CD4-positive, alpha-beta T cell treated with Interleukin-15 for 1 hour (primary cell): ENCODE results near the gene PUM2.
A peak's percentile ranks its signal among the peaks of the same experiment; 100 is the strongest.
"Not testable (repeated sequence)": the region's sequence is repeated elsewhere in the genome, so short reads cannot be mapped to it uniquely, and the experiment has no call there.

Source experiments
- DNase-seq: peaks from one replicate; pipeline ENCODE4 v3.0.0-alpha.2; 2020

Gene PUM2

GRCh38 chr2:20368706-20369105, 18.1 kb upstream of the PUM2 start:
- DNase-seq: no peak

DNA sequence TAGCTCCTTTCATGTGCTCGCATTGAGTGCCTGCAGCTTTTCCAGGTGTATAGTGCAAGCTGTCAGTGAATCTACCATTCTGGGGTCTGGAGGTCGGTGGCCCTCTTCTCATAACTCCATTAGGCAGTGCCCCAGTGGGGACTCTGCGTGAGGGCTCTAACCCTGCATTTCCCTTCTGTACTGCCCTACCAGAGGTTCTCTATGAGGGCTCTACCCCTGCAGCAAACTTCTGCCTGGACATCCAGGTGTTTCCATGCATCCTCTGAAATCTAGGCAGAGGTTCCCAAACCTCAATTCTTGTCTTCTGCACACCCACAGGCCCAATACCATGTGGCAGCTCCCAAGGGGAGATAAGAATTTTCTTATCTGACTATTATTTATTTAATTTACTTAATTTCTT, 17.3 kb upstream of the PUM2 start:
- DNase-seq: not testable (repeated sequence)

- no peak for DNase-seq
Measured at GRCh38 chr2:20366672-20367116, 16.1 kb upstream of the PUM2 start.

GRCh38 chr2:20365249-20365817, 14.7 kb upstream of the PUM2 start:
- DNase-seq: no peak

DNA sequence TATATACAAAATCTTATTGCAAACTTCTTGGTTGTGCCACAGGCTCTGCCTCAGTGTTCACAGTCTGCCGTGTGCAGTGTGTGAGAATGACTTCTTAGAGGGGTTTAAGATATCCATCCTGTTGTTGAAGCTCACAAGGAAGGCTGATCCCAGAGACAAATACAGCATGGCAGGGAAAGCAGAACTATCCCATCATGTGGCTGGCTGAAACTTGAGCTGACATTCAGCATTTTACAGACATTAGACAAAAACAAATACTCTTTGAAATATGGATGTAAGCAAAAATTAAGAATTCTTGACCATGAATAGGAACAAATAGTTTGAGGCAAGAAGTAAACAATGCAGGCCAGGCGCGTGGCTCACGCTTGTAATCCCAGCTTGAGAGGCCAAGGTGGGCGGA, 12.9 kb upstream of the PUM2 start:
- no peak for DNase-seq

GRCh38 chr2:20362701-20363435, 12.2 kb upstream of the PUM2 start:
- DNase-seq: no peak

DNA sequence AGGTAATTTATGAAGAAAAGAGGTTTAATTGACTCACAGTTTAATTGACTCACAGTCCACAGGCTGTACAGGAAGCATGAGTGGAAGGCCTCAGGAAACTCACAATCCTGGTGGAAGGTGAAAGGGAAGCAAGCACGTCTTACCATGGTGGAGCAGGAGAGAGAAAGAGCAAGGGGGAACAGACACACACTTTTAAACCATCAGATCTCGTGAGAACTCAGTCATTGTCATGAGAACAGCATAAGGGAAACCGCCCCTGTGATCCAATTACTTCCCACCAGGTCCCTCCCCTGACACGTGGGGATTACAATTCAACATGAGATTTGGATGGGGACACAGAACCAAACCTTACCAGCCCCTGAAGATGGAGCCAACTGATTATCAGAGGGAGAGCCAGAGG, 11.2 kb upstream of the PUM2 start:
- DNase-seq: no peak

GRCh38 chr2:20359096-20359495, 8.5 kb upstream of the PUM2 start:
- DNase-seq: no peak

DNA sequence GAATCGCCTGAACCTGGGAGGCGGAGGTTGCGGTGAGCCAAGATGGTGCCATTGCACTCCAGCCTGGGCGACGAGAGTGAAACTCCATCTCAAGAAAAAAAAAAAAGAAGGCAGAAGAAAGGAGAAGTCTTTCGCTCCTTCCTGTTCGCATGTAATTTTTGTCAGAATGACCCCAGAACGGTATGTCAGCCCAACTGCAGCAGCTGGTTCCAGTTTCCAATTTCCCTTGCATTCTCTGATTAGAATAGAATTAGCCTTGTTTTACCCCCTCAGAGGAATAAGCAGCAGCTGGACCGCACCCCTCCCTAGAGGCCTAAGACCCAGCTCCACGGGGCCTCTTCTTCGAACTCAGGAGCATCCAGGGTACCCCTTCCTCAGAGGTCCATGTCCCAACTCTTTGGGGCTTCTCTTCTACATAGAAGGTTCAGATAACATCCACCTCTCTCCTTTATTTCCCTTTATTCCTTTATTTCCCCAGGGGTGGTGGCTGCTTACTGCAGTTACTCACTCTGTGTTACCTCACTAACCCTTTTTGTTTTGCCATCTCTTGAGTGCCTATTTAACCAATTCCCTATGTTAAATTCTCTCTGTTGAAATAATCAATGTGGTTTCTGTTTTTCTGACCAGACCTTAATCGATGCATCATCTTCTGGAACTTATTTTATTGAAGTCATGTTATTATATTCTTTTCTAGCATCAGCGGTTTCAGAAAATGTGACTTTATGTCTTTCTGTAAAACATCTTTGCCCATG, 7.2 kb upstream of the PUM2 start:
- no peak for DNase-seq

DNA sequence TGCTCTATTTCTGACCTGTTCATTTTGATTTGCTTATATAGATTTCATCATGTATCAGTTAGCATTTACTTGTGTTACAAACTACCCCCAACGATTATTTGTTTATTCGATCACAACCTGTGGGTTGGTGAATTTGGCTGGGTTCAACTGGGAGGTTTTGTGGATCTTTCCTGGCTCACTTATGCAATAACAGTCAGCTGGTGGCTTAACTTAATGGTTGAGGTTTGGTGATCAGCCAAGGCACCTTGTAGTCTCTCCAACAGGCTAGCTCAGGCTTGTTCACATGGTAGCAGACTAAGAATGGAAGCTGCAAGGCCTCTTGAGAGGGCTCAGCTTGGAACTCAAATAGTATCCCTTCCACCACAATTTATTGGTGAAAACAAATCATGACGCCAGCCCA, 5.4 kb upstream of the PUM2 start:
- no peak for DNase-seq

DNA sequence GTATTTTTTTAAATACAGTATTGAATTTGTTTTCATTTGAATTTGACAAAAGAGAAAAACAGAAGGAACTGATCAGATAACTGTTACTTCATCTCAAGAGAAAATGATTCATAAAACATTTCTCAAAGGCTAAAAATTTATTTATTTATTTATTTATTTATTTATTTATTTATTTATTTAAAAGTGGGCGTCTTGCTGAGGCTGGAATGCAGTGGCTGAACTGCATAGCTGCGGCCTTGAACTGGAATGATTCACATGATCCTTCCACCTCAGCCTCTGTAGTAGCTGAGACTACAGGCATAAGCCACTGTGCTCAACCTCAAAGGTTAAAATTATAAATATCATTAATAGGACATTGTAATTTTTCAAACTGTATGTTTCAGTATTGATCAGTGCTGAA, 4.5 kb upstream of the PUM2 start:
- DNase-seq: no peak

DNA sequence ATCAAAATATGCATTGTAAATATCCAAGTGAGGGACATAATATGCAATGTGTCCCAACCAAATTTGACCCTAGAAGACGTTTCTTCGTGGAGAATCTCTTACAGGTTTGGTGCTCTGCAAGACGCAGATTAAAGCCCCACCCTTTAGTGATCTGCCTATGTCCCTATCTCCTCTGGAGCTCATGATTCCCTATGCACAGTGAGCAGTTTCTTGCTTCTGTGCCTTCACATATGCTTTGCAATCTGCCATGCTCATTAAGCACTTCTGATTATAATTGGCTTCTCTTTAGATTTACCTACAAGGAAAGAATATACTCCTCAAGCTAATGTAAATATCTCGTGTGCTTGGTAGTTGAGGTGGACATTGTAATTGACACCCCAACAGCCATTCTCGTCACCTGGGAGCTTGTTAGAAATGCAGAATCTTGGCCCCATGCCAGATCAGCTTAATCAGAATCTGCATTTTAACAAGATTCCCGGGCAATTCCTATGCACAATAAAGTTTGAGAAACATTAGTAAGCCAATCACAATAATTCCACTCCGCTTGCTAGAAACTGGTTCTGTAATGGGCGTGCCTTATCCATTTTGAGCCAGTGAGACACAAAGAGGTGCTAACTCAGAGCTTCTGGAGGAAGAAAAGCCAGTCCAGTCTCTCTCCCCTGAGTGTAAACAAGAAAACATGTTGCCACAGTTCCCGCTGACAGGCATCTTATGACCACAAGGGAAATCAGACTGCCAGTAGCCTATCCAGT, 2.8 kb upstream of the PUM2 start:
- no peak for DNase-seq

- no peak for DNase-seq
Measured at GRCh38 chr2:20352581-20353216, 2.1 kb upstream of the PUM2 start.

DNA sequence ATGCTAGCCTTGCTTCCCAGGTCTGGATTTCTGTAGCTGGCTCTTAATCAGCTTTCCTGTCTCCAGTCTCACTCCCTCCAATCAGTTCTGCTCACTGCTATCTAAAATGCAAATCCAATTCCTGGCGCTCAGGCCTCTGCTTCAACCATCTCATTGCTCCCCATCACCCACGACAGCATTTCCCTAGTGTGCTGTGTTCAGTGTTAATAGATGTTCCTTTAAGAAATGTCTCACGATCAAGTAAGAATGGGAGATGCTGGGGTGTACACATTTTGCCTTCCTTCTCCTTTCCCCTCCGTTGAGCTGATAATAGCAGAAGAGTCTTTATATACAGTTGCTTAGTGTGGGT, 1.6 kb upstream of the PUM2 start:
- no peak for DNase-seq

DNA sequence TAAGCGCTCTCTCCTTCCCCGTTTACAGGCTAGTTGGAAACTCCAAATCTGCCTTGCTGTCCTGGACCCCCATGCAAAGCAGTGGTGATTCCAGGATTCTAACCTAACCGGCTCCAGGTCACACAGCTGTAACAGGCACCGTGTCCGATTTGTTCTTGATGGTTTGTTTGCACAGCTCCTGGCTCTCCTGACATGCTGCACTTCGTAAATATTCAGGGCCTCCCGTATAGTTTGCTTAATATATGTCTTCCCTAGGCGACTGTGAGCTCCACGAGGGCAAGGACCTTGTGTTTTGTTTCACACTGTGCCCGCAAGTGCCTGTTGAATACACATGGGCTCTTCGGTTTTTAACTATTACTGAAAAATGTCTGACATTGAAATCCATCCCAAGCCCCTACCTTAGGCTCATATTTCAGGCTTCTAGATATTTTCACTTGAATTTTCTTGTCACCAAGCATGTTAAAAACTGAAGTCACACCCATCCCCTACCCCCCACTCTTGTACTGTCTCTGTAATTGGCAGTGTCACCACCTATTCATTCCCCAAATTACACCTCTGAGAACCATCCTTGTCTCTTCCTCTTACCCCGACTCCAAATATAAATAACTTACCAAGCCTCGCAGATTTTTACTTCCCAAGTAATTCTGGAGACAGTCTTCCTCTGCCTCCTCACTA, 1.0 kb upstream of the PUM2 start:
- DNase-seq: no peak

DNA sequence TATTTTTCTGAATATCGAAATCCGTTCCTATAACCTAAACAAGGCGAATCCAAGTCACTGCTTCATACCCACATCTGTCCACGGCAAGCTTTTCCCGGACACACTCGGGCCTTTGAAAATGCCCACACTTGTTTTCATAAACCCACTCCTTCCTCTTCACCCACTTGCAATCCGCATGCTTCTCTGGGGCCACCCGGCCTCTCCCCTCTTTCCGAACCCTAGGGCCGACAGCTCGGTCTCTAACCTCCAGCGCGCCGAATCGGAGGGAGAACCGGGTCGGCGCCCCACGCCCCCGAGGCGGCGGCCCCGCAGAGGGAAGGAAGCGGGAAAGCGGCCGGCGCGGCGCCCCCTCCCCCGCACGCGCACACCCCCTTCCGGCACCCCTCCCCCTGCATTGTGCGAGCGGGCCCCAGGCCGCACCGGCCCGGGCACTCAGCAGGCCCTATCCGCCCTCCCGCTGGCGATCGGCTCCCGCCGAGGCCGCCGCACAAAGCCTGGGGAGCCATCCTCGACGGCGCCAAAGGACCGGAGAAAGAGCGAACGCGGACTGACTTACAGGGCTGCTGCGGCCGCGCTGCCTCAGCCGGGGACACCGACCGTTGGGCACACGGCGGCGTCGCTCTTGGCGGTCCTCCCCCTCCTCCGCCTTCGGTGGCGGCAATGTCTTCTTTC, 467 bp downstream of the PUM2 start:
- DNase-seq: peak; percentile 34

GRCh38 chr2:20349513-20349921, 1.1 kb downstream of the PUM2 start:
- no peak for DNase-seq

- DNase-seq: no peak
Measured at GRCh38 chr2:20348542-20348941, 2.1 kb downstream of the PUM2 start.

DNA sequence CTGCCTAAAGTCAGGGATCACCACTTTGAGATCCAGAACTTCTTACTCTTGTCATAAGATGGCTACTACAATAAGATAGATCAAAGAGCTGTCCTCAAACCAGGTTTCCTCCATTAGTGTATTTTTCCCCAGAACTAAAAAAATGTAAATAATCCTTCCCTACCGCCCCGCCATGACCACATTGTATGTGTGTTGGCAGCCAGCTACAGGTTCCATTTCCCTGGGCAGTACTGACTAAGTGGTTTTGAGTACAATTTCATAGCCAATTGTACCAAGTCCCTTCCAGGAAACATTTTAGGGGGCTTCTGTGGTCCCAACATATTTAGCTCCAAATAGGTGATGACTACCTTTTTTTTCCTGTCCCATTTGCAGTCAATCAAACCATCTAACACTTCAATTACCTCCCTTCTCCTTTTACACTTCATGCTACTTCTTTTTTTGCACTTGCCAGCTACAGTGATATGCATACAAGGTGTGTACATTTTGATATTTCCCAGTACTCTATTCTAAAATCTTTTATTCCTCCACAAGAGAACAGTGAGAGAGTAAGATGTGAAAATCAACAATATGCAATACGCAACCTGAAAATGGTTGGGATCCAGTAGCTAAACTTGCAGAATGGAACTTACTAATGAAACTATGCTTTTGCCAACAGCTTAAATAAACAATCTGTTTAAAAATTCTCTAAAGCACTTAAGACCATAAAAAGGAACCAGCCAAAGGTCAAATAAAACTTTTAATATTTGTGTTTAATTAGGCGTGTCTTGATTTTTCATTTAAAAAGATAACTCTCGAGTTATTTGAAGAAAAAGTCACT, 3.9 kb downstream of the PUM2 start:
- no peak for DNase-seq

- DNase-seq: no peak
Measured at GRCh38 chr2:20343128-20343527, 7.5 kb downstream of the PUM2 start.

DNA sequence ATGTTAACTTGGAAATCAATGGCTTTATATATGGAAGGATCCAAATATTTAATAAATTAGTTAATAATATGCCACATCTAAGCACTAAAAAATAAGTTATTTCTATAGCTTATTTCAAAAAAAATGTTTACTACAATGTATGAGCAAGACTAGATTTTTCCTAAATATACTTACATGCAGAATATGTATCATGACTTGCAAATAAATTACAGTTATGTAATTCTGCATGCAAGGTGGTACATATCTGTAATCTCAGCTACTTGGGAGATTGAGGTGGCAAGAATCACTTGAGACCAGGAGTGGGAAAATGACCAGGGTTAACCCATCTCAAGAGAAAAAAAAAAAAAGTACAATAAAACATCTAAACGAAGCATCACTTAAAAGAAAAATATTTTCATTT, 11.6 kb downstream of the PUM2 start:
- no peak for DNase-seq
